ENCODE data around the gene RPF1. TPM values are rescaled to one million over a fixed set of nuclear protein-coding genes. Genes with fewer than 3 reads are reported as not detected.

The RPF1 gene
- polyA plus RNA-seq, 2 of the 4 experiments (the other 2 are of a cell fraction) = 28.2 to 49.8 TPM

- TF ChIP-seq E2F6 (IDR thresholded peaks at IDR 0.05; ENCODE audit: borderline replicate concordance, low read depth) = no peak
Measured at GRCh38 chr1:84496498-84496897, 17.4 kb downstream of the RPF1 start (continued).

- H3K4me1 ChIP-seq = no peaks in the 10 kb centered on the region; the same call in 2 of the 3 replicates
- no peak overlapping the region for H3K4me2 ChIP-seq
- ATAC-seq (no peak), FAIRE-seq (no peak), DNase-seq (ENCODE audit: low read depth in 1 of 2, low spot score in 1 of 2) (no peak)
- 56% methylated on average over 2 of the region's 2 CpGs for WGBS (ENCODE audit: missing lambda C conversion rate)
- H3K9me3 ChIP-seq = no peaks in the 10 kb centered on the region
- ChIA-PET CTCF (no interaction called here), POLR2A (interaction anchor here (0.8 kb wide), 1 partner anchor 8 kb away, joined by 3 read pairs; the partner anchor contains the start of genes GNG5 and SPATA1)
- TF ChIP-seq HDAC2 (IDR thresholded peaks at IDR 0.05) (no peak), RCOR1 (IDR thresholded peaks at IDR 0.05; ENCODE audit: low read depth, low read length) (no peak), CHD2 (IDR thresholded peaks at IDR 0.05; ENCODE audit: low read length, partially characterized antibody) (no peak), ZFP36 (IDR thresholded peaks at IDR 0.05; ENCODE audit: borderline replicate concordance, partially characterized antibody) (no peak), NR3C1 (IDR thresholded peaks at IDR 0.05) (no peak), CHD4 (IDR thresholded peaks at IDR 0.05; ENCODE audit: borderline replicate concordance) (no peak), MAX (IDR thresholded peaks at IDR 0.05) (no peak), HOXA7 (CRISPR knock-in tag; IDR thresholded peaks at IDR 0.05) (no peak), HOXB13 (CRISPR knock-in tag; IDR thresholded peaks at IDR 0.05; ENCODE audit: low read depth) (no peak), GATA3 (IDR thresholded peaks at IDR 0.05; ENCODE audit: borderline replicate concordance) (no peak), TFCP2L1 (CRISPR knock-in tag; IDR thresholded peaks at IDR 0.05) (no peak)
- H3K27ac ChIP-seq = no peak overlapping the region
- H3K4me3 ChIP-seq = no peak overlapping the region
Measured at GRCh38 chr1:84497631-84498275, 18.7 kb downstream of the RPF1 start.

GRCh38 chr1:84502927-84503326, 23.9 kb downstream of the RPF1 start:
- H3K4me1 ChIP-seq = peaks cover 22% of the 10 kb centered on the region; the same call in 2 of the 3 replicates
- 92% methylated on average over 5 of the region's 5 CpGs for WGBS (ENCODE audit: missing lambda C conversion rate)
- ATAC-seq = no peak
- H3K4me2 ChIP-seq = no peak overlapping the region
- TF ChIP-seq HEYL (CRISPR knock-in tag; IDR thresholded peaks at IDR 0.05) (no peak), RNF2 (IDR thresholded peaks at IDR 0.05; ENCODE audit: borderline replicate concordance, low read depth) (no peak), HDAC2 (IDR thresholded peaks at IDR 0.05) (no peak), EP300 (IDR thresholded peaks at IDR 0.05) (no peak), RAD21 (conservative IDR thresholded peaks at IDR 0.05 in 1 of 2, IDR thresholded peaks at IDR 0.05 in 1 of 2) (no peak), PBX3 (IDR thresholded peaks at IDR 0.05) (no peak), POLR2AphosphoS2 (conservative IDR thresholded peaks at IDR 0.05; ENCODE audit: low read length) (no peak), ZSCAN20 (CRISPR knock-in tag; IDR thresholded peaks at IDR 0.05) (no peak), EHF (CRISPR knock-in tag; IDR thresholded peaks at IDR 0.05) (no peak), HOXB5 (CRISPR knock-in tag; IDR thresholded peaks at IDR 0.05) (no peak), TFCP2L1 (CRISPR knock-in tag; IDR thresholded peaks at IDR 0.05) (no peak), HES2 (IDR thresholded peaks at IDR 0.05) (no peak), ESRRA (IDR thresholded peaks at IDR 0.05; ENCODE audit: borderline replicate concordance, low read length) (no peak), MAFK (IDR thresholded peaks at IDR 0.05; ENCODE audit: partially characterized antibody) (no peak), CEBPB (IDR thresholded peaks at IDR 0.05) (no peak)
- ChIA-PET POLR2A (no interaction called here), CTCF (interaction anchor here (1.6 kb wide), 1 partner anchor 117 kb away, joined by 6 read pairs; no protein-coding TSS in a partner anchor)
- H3K27ac ChIP-seq = no peak overlapping the region
- H3K4me3 ChIP-seq = no peak overlapping the region
- DNase-seq (ENCODE audit: low read depth in 1 of 2, low spot score in 1 of 2) = no peak
- no peak for FAIRE-seq
- no peaks in the 10 kb centered on the region for H3K9me3 ChIP-seq
